Measurements from ENCODE around the gene HMGN4.
"Not testable (repeated sequence)": the region's sequence is repeated elsewhere in the genome, so short reads cannot be mapped to it uniquely, and the experiment has no call there.

HMGN4 gene

DNA sequence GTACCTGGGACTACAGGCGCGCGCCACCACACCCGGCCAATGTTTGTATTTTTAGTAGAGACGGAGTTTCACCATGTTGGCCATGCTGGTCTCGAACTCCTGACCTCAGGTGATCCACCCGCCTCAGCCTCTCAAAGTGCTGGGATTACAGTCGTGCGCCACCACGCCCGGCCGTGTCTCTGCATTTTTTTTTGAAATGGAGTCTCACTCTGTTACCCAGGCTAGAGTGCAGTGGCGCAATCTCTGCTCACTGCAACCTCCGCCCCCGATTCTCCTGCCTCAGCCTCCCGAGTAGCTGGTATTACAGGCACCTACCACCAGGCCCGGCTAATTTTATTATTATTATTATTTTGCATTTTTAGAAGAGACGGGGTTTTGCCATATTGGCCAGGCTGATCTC, 9.2 kb downstream of the HMGN4 start:
- not testable (repeated sequence) for H3K4me3 ChIP-seq (ENCODE audit: low read length); H2AFZ ChIP-seq (ENCODE audit: low read depth, low read length); H3K9me3 ChIP-seq (ENCODE audit: low read length); H3K27me3 ChIP-seq (ENCODE audit: insufficient read depth, low read length); H3K4me1 ChIP-seq (ENCODE audit: insufficient read depth, low read length)
- peaks cover 31% of the 10 kb centered on the region for H3K36me3 ChIP-seq (ENCODE audit: insufficient read depth, low read length)

- H3K9me3 ChIP-seq (ENCODE audit: low read length), result no peaks in the 10 kb centered on the region
- peak overlapping the region; percentile 16 for H3K4me3 ChIP-seq (ENCODE audit: low read length)
- no peaks in the 10 kb centered on the region for H3K27me3 ChIP-seq (ENCODE audit: insufficient read depth, low read length)
- peaks cover 13% of the 10 kb centered on the region for H3K4me1 ChIP-seq (ENCODE audit: insufficient read depth, low read length)
- H3K36me3 ChIP-seq (ENCODE audit: insufficient read depth, low read length), result peaks cover 10% of the 10 kb centered on the region
- H2AFZ ChIP-seq (ENCODE audit: low read depth, low read length), result peak overlapping the region; percentile 76
These were observed 12.3 kb downstream of the HMGN4 start for GRCh38 chr6:26550250-26550993.

- Histone ChIP-seq H3K27me3 (ENCODE audit: insufficient read depth, low read length) (no peaks in the 10 kb centered on the region), H3K9me3 (ENCODE audit: low read length) (no peaks in the 10 kb centered on the region), H2AFZ (ENCODE audit: low read depth, low read length) (peak overlapping the region; percentile 56), H3K4me1 (ENCODE audit: insufficient read depth, low read length) (peaks cover 20% of the 10 kb centered on the region), H3K4me3 (ENCODE audit: low read length) (peak overlapping the region; percentile 60), H3K36me3 (ENCODE audit: insufficient read depth, low read length) (no peaks in the 10 kb centered on the region)
These were observed 14.0 kb downstream of the HMGN4 start for GRCh38 chr6:26552205-26552604.

DNA sequence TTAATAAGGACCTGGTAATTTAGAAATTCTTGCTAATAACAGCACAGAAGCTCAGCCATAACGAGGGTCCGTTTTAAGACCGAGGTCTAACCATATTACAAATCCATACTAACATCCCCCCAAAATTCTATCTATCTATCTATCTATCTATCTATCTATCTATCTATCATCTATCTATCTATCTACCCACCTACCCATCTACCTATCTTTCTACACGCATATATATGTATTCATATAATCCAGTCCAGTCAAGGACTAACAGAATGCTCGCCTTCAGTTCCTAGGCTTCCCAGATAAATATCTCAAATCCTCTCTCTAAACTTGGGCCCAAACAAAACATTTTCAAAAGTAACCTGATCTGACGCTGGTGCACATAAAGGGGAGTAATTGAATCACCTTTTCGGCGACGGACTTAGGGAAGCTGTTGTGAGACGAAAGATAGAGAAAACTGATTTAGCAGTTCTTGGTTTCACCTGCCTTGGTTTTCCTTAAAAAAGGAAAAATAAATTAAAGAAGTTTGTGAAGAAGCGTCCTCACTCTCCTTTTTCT, 14.5 kb downstream of the HMGN4 start:
- peak overlapping the region; percentile 56 for H2AFZ ChIP-seq (ENCODE audit: low read depth, low read length)
- H3K4me3 ChIP-seq (ENCODE audit: low read length), result peak overlapping the region; percentile 60
- no peaks in the 10 kb centered on the region for H3K36me3 ChIP-seq (ENCODE audit: insufficient read depth, low read length)
- peaks cover 20% of the 10 kb centered on the region for H3K4me1 ChIP-seq (ENCODE audit: insufficient read depth, low read length)
- H3K27me3 ChIP-seq (ENCODE audit: insufficient read depth, low read length), result no peaks in the 10 kb centered on the region
- H3K9me3 ChIP-seq (ENCODE audit: low read length), result no peaks in the 10 kb centered on the region

- H3K27me3 ChIP-seq (ENCODE audit: insufficient read depth, low read length), result no peaks in the 10 kb centered on the region
- no peaks in the 10 kb centered on the region for H3K9me3 ChIP-seq (ENCODE audit: low read length)
- no peaks in the 10 kb centered on the region for H3K36me3 ChIP-seq (ENCODE audit: insufficient read depth, low read length)
- H2AFZ ChIP-seq (ENCODE audit: low read depth, low read length), result peak overlapping the region; percentile 56
- peak overlapping the region; percentile 60 for H3K4me3 ChIP-seq (ENCODE audit: low read length)
- peaks cover 20% of the 10 kb centered on the region for H3K4me1 ChIP-seq (ENCODE audit: insufficient read depth, low read length)
These were observed 15.1 kb downstream of the HMGN4 start for GRCh38 chr6:26553264-26553634.

- Histone ChIP-seq H2AFZ (ENCODE audit: low read depth, low read length) (peak overlapping the region; percentile 56), H3K4me3 (ENCODE audit: low read length) (peak overlapping the region; percentile 60), H3K9me3 (ENCODE audit: low read length) (no peaks in the 10 kb centered on the region), H3K4me1 (ENCODE audit: insufficient read depth, low read length) (peaks cover 20% of the 10 kb centered on the region), H3K36me3 (ENCODE audit: insufficient read depth, low read length) (no peaks in the 10 kb centered on the region), H3K27me3 (ENCODE audit: insufficient read depth, low read length) (no peaks in the 10 kb centered on the region)
These were observed 15.7 kb downstream of the HMGN4 start for GRCh38 chr6:26553635-26554446.

DNA sequence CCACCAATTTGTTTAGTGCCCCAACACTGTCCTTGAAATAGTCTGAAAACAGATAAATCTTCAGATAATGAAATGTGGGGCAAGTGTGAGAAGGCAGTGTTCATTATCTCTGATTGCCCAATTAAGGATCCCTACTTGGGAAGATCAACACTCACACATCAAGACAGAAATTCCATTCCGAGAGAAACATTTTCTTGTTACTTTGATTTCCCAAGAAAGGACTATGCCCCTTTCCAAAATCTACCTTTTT, 16.2 kb downstream of the HMGN4 start:
- Histone ChIP-seq H3K4me3 (ENCODE audit: low read length) (peak overlapping the region; percentile 60), H3K27me3 (ENCODE audit: insufficient read depth, low read length) (no peaks in the 10 kb centered on the region), H3K36me3 (ENCODE audit: insufficient read depth, low read length) (no peaks in the 10 kb centered on the region), H2AFZ (ENCODE audit: low read depth, low read length) (no peak overlapping the region), H3K9me3 (ENCODE audit: low read length) (no peaks in the 10 kb centered on the region), H3K4me1 (ENCODE audit: insufficient read depth, low read length) (peaks cover 20% of the 10 kb centered on the region)

GRCh38 chr6:26554697-26555504, 16.7 kb downstream of the HMGN4 start:
- peak overlapping the region; percentile 60 for H3K4me3 ChIP-seq (ENCODE audit: low read length)
- H2AFZ ChIP-seq (ENCODE audit: low read depth, low read length), result peak overlapping the region; percentile 40
- peaks cover 20% of the 10 kb centered on the region for H3K4me1 ChIP-seq (ENCODE audit: insufficient read depth, low read length)
- H3K36me3 ChIP-seq (ENCODE audit: insufficient read depth, low read length), result no peaks in the 10 kb centered on the region
- no peaks in the 10 kb centered on the region for H3K9me3 ChIP-seq (ENCODE audit: low read length)
- H3K27me3 ChIP-seq (ENCODE audit: insufficient read depth, low read length), result no peaks in the 10 kb centered on the region

DNA sequence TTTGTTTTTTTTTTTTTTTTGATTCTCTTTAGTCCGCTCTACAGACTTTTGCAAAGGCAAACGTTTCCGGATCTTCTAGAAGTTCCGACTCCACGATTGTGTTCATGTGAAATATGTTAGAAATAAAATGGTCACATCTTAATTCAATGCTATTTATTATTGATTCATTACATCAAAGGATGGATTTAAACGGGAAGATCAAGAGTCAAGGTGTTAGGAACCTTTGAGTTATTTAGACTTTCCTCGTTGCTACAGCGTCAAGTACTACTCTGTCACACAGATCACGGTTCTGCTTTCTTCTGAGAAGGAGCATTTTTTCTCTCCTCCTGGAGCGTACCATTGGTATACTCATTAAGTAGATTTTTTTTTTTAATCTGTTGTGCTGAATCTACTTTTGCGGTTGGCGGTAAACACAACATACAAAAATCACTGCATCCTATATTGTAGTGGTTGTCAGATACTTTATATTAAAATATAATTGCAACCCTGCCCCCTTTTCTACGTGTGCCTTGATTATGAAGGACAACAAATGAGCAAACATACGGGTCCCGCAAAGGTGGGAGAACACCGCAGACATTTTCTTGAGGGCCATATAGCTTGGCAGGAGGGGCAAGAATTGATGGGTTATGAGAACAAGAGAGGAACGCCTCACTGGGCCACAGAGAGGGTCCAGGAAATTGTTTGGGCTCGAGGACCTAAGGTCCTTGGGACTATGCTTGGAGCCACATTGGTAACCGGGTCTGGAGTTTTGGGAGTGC, 17.5 kb downstream of the HMGN4 start:
- no peaks in the 10 kb centered on the region for H3K9me3 ChIP-seq (ENCODE audit: low read length)
- no peaks in the 10 kb centered on the region for H3K27me3 ChIP-seq (ENCODE audit: insufficient read depth, low read length)
- H3K36me3 ChIP-seq (ENCODE audit: insufficient read depth, low read length), result no peaks in the 10 kb centered on the region
- H3K4me1 ChIP-seq (ENCODE audit: insufficient read depth, low read length), result peaks cover 20% of the 10 kb centered on the region
- H2AFZ ChIP-seq (ENCODE audit: low read depth, low read length), result peak overlapping the region; percentile 40
- H3K4me3 ChIP-seq (ENCODE audit: low read length), result peak overlapping the region; percentile 60

- Histone ChIP-seq H3K4me3 (ENCODE audit: low read length) (peak overlapping the region; percentile 60), H3K36me3 (ENCODE audit: insufficient read depth, low read length) (no peaks in the 10 kb centered on the region), H2AFZ (ENCODE audit: low read depth, low read length) (peak overlapping the region; percentile 40), H3K4me1 (ENCODE audit: insufficient read depth, low read length) (peaks cover 20% of the 10 kb centered on the region), H3K9me3 (ENCODE audit: low read length) (no peaks in the 10 kb centered on the region), H3K27me3 (ENCODE audit: insufficient read depth, low read length) (no peaks in the 10 kb centered on the region)
These were observed 18.3 kb downstream of the HMGN4 start for GRCh38 chr6:26556263-26557070.

GRCh38 chr6:26561533-26562466, 23.6 kb downstream of the HMGN4 start:
- Histone ChIP-seq H3K4me1 (ENCODE audit: insufficient read depth, low read length) (no peaks in the 10 kb centered on the region), H3K27me3 (ENCODE audit: insufficient read depth, low read length) (no peaks in the 10 kb centered on the region), H2AFZ (ENCODE audit: low read depth, low read length) (no peak overlapping the region), H3K36me3 (ENCODE audit: insufficient read depth, low read length) (no peaks in the 10 kb centered on the region), H3K4me3 (ENCODE audit: low read length) (no peak overlapping the region), H3K9me3 (ENCODE audit: low read length) (no peaks in the 10 kb centered on the region)

Data from neuron (in vitro differentiated cells).